ENCODE data around the gene DDX31. TPM values are rescaled to one million over a fixed set of nuclear protein-coding genes. Genes with fewer than 3 reads are reported as not detected.

The DDX31 gene
- total RNA-seq, 2 experiments from 2014 or later: 12.6 to 13.2 TPM

- H3K4me3 Mint-ChIP-seq: no peak overlapping the region
- CTCF ChIA-PET: no interaction called here
- H3K27ac Mint-ChIP-seq: no peak overlapping the region
- no peaks in the 10 kb centered on the region for H3K27me3 Mint-ChIP-seq (ENCODE audit: low read depth)
- DNase-seq (no peak), ATAC-seq (no peak)
- H3K9me3 Mint-ChIP-seq (ENCODE audit: insufficient read depth): no peaks in the 10 kb centered on the region
- H3K36me3 Mint-ChIP-seq (ENCODE audit: low read depth): peaks cover 31% of the 10 kb centered on the region
- H3K4me1 Mint-ChIP-seq (ENCODE audit: low read depth): no peaks in the 10 kb centered on the region
- POLR2A ChIA-PET: no interaction called here
These were observed 22.4 kb downstream of the DDX31 start for GRCh38 chr9:132647355-132647754.

- H3K27ac Mint-ChIP-seq: no peak overlapping the region
- CTCF ChIA-PET: no interaction called here
- no peak for DNase-seq
- H3K27me3 Mint-ChIP-seq (ENCODE audit: low read depth): no peaks in the 10 kb centered on the region
- no peak overlapping the region for H3K4me3 Mint-ChIP-seq
- no peaks in the 10 kb centered on the region for H3K4me1 Mint-ChIP-seq (ENCODE audit: low read depth)
- no peak for ATAC-seq
- POLR2A ChIA-PET: no interaction called here
- no peaks in the 10 kb centered on the region for H3K9me3 Mint-ChIP-seq (ENCODE audit: insufficient read depth)
- H3K36me3 Mint-ChIP-seq (ENCODE audit: low read depth): peaks cover 31% of the 10 kb centered on the region
These were observed 23.1 kb downstream of the DDX31 start for GRCh38 chr9:132646726-132647125.

GRCh38 chr9:132645711-132646110 lies 24.1 kb downstream of the DDX31 start:
- CTCF ChIA-PET: interaction anchor here (1.2 kb wide), 1 partner anchor 257 kb away, joined by 4 read pairs; no protein-coding TSS in a partner anchor
- DNase-seq (no peak), ATAC-seq (no peak)
- POLR2A ChIA-PET: no interaction called here
- no peaks in the 10 kb centered on the region for H3K27me3 Mint-ChIP-seq (ENCODE audit: low read depth)
- no peaks in the 10 kb centered on the region for H3K9me3 Mint-ChIP-seq (ENCODE audit: insufficient read depth)
- H3K4me1 Mint-ChIP-seq (ENCODE audit: low read depth): no peaks in the 10 kb centered on the region
- H3K36me3 Mint-ChIP-seq (ENCODE audit: low read depth): peaks cover 28% of the 10 kb centered on the region
- no peak overlapping the region for H3K27ac Mint-ChIP-seq
- no peak overlapping the region for H3K4me3 Mint-ChIP-seq

GRCh38 chr9:132645306-132645705 lies 24.5 kb downstream of the DDX31 start:
- Mint-ChIP-seq H3K27me3 (ENCODE audit: low read depth) (no peaks in the 10 kb centered on the region), H3K36me3 (ENCODE audit: low read depth) (peaks cover 28% of the 10 kb centered on the region), H3K27ac (no peak overlapping the region), H3K9me3 (ENCODE audit: insufficient read depth) (no peaks in the 10 kb centered on the region), H3K4me3 (no peak overlapping the region), H3K4me1 (ENCODE audit: low read depth) (no peaks in the 10 kb centered on the region)
- no peak for DNase-seq
- POLR2A ChIA-PET: no interaction called here
- CTCF ChIA-PET: interaction anchor here (0.6 to 1.8 kb wide), 5 partner anchors 28 to 257 kb away, joined by 3 to 6 read pairs (median 3); no protein-coding TSS in a partner anchor
- ATAC-seq: no peak

GRCh38 chr9:132644251-132644650 lies 25.5 kb downstream of the DDX31 start:
- H3K4me1 Mint-ChIP-seq (ENCODE audit: low read depth): no peaks in the 10 kb centered on the region
- H3K9me3 Mint-ChIP-seq (ENCODE audit: insufficient read depth): no peaks in the 10 kb centered on the region
- peaks cover 34% of the 10 kb centered on the region for H3K36me3 Mint-ChIP-seq (ENCODE audit: low read depth)
- ATAC-seq (peak; percentile 61), DNase-seq (no peak)
- H3K27me3 Mint-ChIP-seq (ENCODE audit: low read depth): no peaks in the 10 kb centered on the region
- ChIA-PET POLR2A (no interaction called here), CTCF (interaction anchor here (0.7 to 1.8 kb wide), 12 partner anchors 9 to 290 kb away, joined by 3 to 6 read pairs (median 4); partner anchors contain the start of genes DDX31 and GTF3C4)
- no peak overlapping the region for H3K4me3 Mint-ChIP-seq
- no peak overlapping the region for H3K27ac Mint-ChIP-seq

- H3K4me1 Mint-ChIP-seq (ENCODE audit: low read depth): no peaks in the 10 kb centered on the region
- no peaks in the 10 kb centered on the region for H3K9me3 Mint-ChIP-seq (ENCODE audit: insufficient read depth)
- no peaks in the 10 kb centered on the region for H3K27me3 Mint-ChIP-seq (ENCODE audit: low read depth)
- H3K27ac Mint-ChIP-seq: no peak overlapping the region
- DNase-seq (no peak), ATAC-seq (no peak)
- H3K4me3 Mint-ChIP-seq: no peak overlapping the region
- ChIA-PET CTCF (no interaction called here), POLR2A (no interaction called here)
- peaks cover 26% of the 10 kb centered on the region for H3K36me3 Mint-ChIP-seq (ENCODE audit: low read depth)
These were observed 28.6 kb downstream of the DDX31 start for GRCh38 chr9:132641216-132641615.

GRCh38 chr9:132639322-132639721 lies 30.5 kb downstream of the DDX31 start:
- H3K27me3 Mint-ChIP-seq (ENCODE audit: low read depth): no peaks in the 10 kb centered on the region
- CTCF ChIA-PET: interaction anchor here (1.3 kb wide), 1 partner anchor 30 kb away, joined by 3 read pairs; the partner anchor contains the start of gene DDX31
- ATAC-seq: no peak

GRCh38 chr9:132638240-132638639 lies 31.5 kb downstream of the DDX31 start:
- no peak overlapping the region for H3K27ac Mint-ChIP-seq
- no peaks in the 10 kb centered on the region for H3K9me3 Mint-ChIP-seq (ENCODE audit: insufficient read depth)
- no peaks in the 10 kb centered on the region for H3K27me3 Mint-ChIP-seq (ENCODE audit: low read depth)
- no peak for DNase-seq
- ChIA-PET CTCF (no interaction called here), POLR2A (no interaction called here)
- no peaks in the 10 kb centered on the region for H3K4me1 Mint-ChIP-seq (ENCODE audit: low read depth)
- ATAC-seq: no peak
- no peak overlapping the region for H3K4me3 Mint-ChIP-seq
- peaks cover 12% of the 10 kb centered on the region for H3K36me3 Mint-ChIP-seq (ENCODE audit: low read depth)

More at GRCh38 chr9:132639322-132639721, 30.5 kb downstream of the DDX31 start:
- Mint-ChIP-seq H3K9me3 (ENCODE audit: insufficient read depth) (no peaks in the 10 kb centered on the region), H3K4me1 (ENCODE audit: low read depth) (no peaks in the 10 kb centered on the region), H3K36me3 (ENCODE audit: low read depth) (peaks cover 16% of the 10 kb centered on the region), H3K4me3 (no peak overlapping the region), H3K27ac (no peak overlapping the region)
- no peak for DNase-seq
- POLR2A ChIA-PET: no interaction called here

- DNase-seq: no peak
- Mint-ChIP-seq H3K27ac (no peak overlapping the region), H3K9me3 (ENCODE audit: insufficient read depth) (no peaks in the 10 kb centered on the region), H3K4me1 (ENCODE audit: low read depth) (no peaks in the 10 kb centered on the region), H3K27me3 (ENCODE audit: low read depth) (no peaks in the 10 kb centered on the region), H3K36me3 (ENCODE audit: low read depth) (peaks cover 12% of the 10 kb centered on the region), H3K4me3 (no peak overlapping the region)
- POLR2A ChIA-PET: no interaction called here
- ATAC-seq: no peak
- CTCF ChIA-PET: no interaction called here
These were observed 32.0 kb downstream of the DDX31 start for GRCh38 chr9:132637801-132638200.

- DNase-seq (no peak), ATAC-seq (no peak)
- Mint-ChIP-seq H3K27me3 (ENCODE audit: low read depth) (no peaks in the 10 kb centered on the region), H3K9me3 (ENCODE audit: insufficient read depth) (no peaks in the 10 kb centered on the region), H3K36me3 (ENCODE audit: low read depth) (peaks cover 12% of the 10 kb centered on the region), H3K4me3 (no peak overlapping the region), H3K27ac (no peak overlapping the region), H3K4me1 (ENCODE audit: low read depth) (no peaks in the 10 kb centered on the region)
- POLR2A ChIA-PET: no interaction called here
- CTCF ChIA-PET: no interaction called here
These were observed 32.4 kb downstream of the DDX31 start for GRCh38 chr9:132637351-132637750.

GRCh38 chr9:132634327-132634726 lies 35.5 kb downstream of the DDX31 start:
- POLR2A ChIA-PET: no interaction called here
- CTCF ChIA-PET: no interaction called here
- Mint-ChIP-seq H3K4me3 (no peak overlapping the region), H3K27ac (no peak overlapping the region), H3K9me3 (ENCODE audit: insufficient read depth) (no peaks in the 10 kb centered on the region), H3K27me3 (ENCODE audit: low read depth) (no peaks in the 10 kb centered on the region), H3K36me3 (ENCODE audit: low read depth) (peaks cover 15% of the 10 kb centered on the region), H3K4me1 (ENCODE audit: low read depth) (no peaks in the 10 kb centered on the region)
- ATAC-seq (no peak), DNase-seq (no peak)

GRCh38 chr9:132632413-132633129 lies 37.2 kb downstream of the DDX31 start:
- Mint-ChIP-seq H3K4me3 (no peak overlapping the region), H3K9me3 (ENCODE audit: insufficient read depth) (no peaks in the 10 kb centered on the region), H3K27ac (no peak overlapping the region), H3K27me3 (ENCODE audit: low read depth) (no peaks in the 10 kb centered on the region), H3K36me3 (ENCODE audit: low read depth) (peaks cover 12% of the 10 kb centered on the region), H3K4me1 (ENCODE audit: low read depth) (no peaks in the 10 kb centered on the region)
- ATAC-seq (no peak), DNase-seq (no peak)
- ChIA-PET CTCF (no interaction called here), POLR2A (no interaction called here)

- DNase-seq (no peak), ATAC-seq (no peak)
- H3K27me3 Mint-ChIP-seq (ENCODE audit: low read depth): no peaks in the 10 kb centered on the region
- H3K9me3 Mint-ChIP-seq (ENCODE audit: insufficient read depth): no peaks in the 10 kb centered on the region
- no peaks in the 10 kb centered on the region for H3K4me1 Mint-ChIP-seq (ENCODE audit: low read depth)
- ChIA-PET POLR2A (no interaction called here), CTCF (no interaction called here)
- no peak overlapping the region for H3K27ac Mint-ChIP-seq
- H3K36me3 Mint-ChIP-seq (ENCODE audit: low read depth): peaks cover 14% of the 10 kb centered on the region
- H3K4me3 Mint-ChIP-seq: no peak overlapping the region
These were observed 38.1 kb downstream of the DDX31 start for GRCh38 chr9:132631685-132632084.

Measured in activated CD8-positive, alpha-beta T cell treated with anti-CD3 and anti-CD28 coated beads, Interleukin-2, amount 10 ng/mL, durations not matched to agents 7 days and 5 days (primary cell).